Activated naive CD8-positive, alpha-beta T cell treated with anti-CD3 and anti-CD28 coated beads, Interleukin-2, amount 50 U/mL, for 24 hours (primary cell): ENCODE results near the gene MICB.
"Not testable (repeated sequence)": the region's sequence is repeated elsewhere in the genome, so short reads cannot be mapped to it uniquely, and the experiment has no call there.

Source experiments
- ATAC-seq: fragments of 150-1000 bp; cut with Tn5 transposase; one replicate; pipeline ENCODE4 v1.10.0; 2021
- DNase-seq: peaks from one replicate; pipeline ENCODE4 v3.0.0; 2021
- H3K27ac Mint-ChIP-seq: one replicate; pipeline ENCODE4 v1.8.0; 2021; ENCODE audit warnings: mild to moderate bottlenecking, mixed read lengths
- H3K27me3 Mint-ChIP-seq: one replicate; pipeline ENCODE4 v1.8.0; 2021; ENCODE audit warnings: mixed read lengths
- H3K36me3 Mint-ChIP-seq: one replicate; pipeline ENCODE4 v1.8.0; 2021; ENCODE audit warnings: low read depth, mixed read lengths
- H3K4me1 Mint-ChIP-seq: one replicate; pipeline ENCODE4 v1.8.0; 2021; ENCODE audit warnings: mixed read lengths
- H3K4me3 Mint-ChIP-seq: one replicate; pipeline ENCODE4 v1.8.0; 2021; ENCODE audit warnings: mild to moderate bottlenecking, moderate library complexity, mixed read lengths
- H3K9me3 Mint-ChIP-seq: one replicate; pipeline ENCODE4 v1.8.0; 2021; ENCODE audit warnings: mixed read lengths

Gene MICB

DNA sequence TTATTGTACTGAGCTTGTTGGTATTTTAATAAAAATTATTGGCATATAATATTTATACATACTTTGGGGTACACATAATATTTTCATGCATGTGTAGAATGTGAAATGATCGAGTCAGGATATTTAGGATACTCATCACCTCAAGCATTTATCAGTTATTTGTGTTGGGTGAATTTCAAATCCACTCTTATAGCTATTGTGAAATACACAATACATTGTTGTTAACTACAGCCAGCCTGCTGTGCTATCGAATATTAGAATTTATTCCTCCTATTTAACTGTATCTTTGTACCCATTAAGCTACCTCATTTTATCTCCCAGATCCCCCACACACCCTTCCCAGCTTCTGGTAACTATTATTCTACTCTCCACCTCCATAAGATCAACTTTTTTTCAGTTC is 14.6 kb upstream of the MICB start:
- Mint-ChIP-seq H3K27ac (no peak overlapping the region), H3K4me1 (no peaks in the 10 kb centered on the region), H3K27me3 (no peaks in the 10 kb centered on the region)

DNA sequence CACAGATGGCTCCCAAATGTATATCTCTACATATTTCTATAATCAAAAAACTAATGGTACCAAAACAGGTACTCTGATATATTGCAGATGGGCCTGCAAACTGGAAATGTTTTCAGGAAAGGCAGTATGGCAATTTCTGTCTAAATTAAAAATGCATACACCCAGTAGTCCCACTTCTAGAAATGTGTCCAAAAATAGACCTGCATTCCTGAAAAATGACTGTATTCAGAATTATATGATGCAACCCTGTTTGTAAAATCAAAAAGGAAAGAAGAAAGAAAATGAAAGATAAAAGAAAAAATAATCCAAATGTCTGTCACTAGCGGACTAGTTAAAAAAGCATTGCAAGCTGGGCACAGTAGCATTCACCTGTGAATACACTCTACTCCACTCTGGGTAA is 12.9 kb upstream of the MICB start:
- no peaks in the 10 kb centered on the region for H3K36me3 Mint-ChIP-seq
- H3K9me3 Mint-ChIP-seq = no peaks in the 10 kb centered on the region
- H3K27ac Mint-ChIP-seq = no peak overlapping the region
- DNase-seq = no peak
- H3K4me3 Mint-ChIP-seq = no peak overlapping the region
- ATAC-seq = no peak
- no peaks in the 10 kb centered on the region for H3K4me1 Mint-ChIP-seq
- H3K27me3 Mint-ChIP-seq = no peaks in the 10 kb centered on the region

More for the DNA sequence above, 14.6 kb upstream of the MICB start:
- no peak for ATAC-seq
- Mint-ChIP-seq H3K36me3 (no peaks in the 10 kb centered on the region), H3K9me3 (no peaks in the 10 kb centered on the region), H3K4me3 (no peak overlapping the region)
- DNase-seq = no peak

DNA sequence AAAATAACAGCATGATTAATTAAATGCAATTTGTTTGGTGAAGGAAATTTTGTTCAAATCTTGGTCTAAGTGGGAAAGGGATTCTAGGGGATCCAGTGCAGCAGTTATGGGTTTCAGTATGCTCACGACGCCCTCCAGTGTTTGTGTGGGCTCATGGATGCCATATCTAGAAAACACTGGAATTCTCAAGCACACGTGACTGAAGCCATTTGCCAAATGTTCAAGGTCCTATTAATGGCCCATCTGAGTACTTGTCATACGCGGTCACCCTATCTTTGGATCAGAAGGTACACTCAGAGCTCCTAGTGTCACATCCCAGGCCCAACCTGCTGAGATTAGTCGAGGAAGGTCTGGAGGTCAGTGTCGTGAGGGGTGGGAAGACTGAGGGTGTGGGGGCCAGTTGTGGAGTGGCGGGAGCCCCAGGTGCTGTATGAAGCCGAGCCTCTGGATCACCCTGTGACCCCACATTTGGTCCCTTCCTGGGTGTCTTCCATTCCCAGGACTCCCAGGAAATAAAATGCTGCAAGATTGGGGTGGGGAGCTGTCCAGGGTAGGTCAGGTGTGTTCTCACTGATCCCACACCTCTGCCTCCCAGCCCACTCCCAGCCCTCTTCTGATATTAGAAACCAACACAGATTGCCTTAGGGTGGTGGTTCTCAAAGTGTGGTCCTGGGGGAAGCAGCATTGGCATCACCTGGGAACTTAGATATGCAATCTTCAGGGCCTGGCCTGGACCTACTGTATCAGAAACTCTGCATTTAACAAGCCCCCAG is 11.7 kb upstream of the MICB start:
- not testable (repeated sequence) for H3K27me3 Mint-ChIP-seq, DNase-seq, H3K4me3 Mint-ChIP-seq, H3K27ac Mint-ChIP-seq, H3K9me3 Mint-ChIP-seq, H3K36me3 Mint-ChIP-seq, ATAC-seq, H3K4me1 Mint-ChIP-seq

- not testable (repeated sequence) for DNase-seq, H3K4me3 Mint-ChIP-seq, ATAC-seq, H3K36me3 Mint-ChIP-seq, H3K9me3 Mint-ChIP-seq, H3K27me3 Mint-ChIP-seq, H3K27ac Mint-ChIP-seq
- H3K4me1 Mint-ChIP-seq = peaks cover 12% of the 10 kb centered on the region
Measured at GRCh38 chr6:31487674-31488073, 10.3 kb upstream of the MICB start.

DNA sequence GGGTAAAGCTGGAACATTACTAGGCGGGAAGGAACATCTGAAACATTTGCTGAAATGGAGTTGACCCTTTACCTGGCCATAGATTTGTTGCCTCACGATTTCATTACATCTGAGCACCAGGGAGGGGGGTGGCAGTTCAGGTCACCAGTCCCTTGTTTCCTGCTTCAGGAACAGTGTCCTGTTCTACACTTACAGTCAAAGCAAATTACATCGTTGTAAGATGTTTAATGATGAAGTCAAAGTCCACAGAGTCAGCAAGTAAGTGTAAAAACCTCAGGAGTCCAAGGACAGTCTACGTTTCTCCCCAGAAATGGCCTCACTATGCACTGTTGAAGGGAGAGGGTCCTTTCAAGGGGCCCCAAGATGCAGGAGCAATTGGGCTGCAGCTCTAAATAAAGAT is 8.9 kb upstream of the MICB start:
- peaks cover 18% of the 10 kb centered on the region for H3K4me1 Mint-ChIP-seq

GRCh38 chr6:31490115-31490873 is 7.7 kb upstream of the MICB start:
- H3K4me1 Mint-ChIP-seq = peaks cover 21% of the 10 kb centered on the region
- H3K4me3 Mint-ChIP-seq = no peak overlapping the region
- no peaks in the 10 kb centered on the region for H3K36me3 Mint-ChIP-seq
- no peak overlapping the region for H3K27ac Mint-ChIP-seq
- H3K9me3 Mint-ChIP-seq = no peaks in the 10 kb centered on the region
- no peak for DNase-seq
- ATAC-seq = no peak
- no peaks in the 10 kb centered on the region for H3K27me3 Mint-ChIP-seq

More for the DNA sequence above, 8.9 kb upstream of the MICB start:
- Mint-ChIP-seq H3K27ac (no peak overlapping the region), H3K9me3 (no peaks in the 10 kb centered on the region), H3K4me3 (no peak overlapping the region), H3K27me3 (no peaks in the 10 kb centered on the region), H3K36me3 (no peaks in the 10 kb centered on the region)
- DNase-seq (no peak), ATAC-seq (no peak)

- ATAC-seq, H3K9me3 Mint-ChIP-seq, H3K27me3 Mint-ChIP-seq, H3K36me3 Mint-ChIP-seq, DNase-seq: not testable (repeated sequence)
- Mint-ChIP-seq H3K4me3 (peak overlapping the region; percentile 90), H3K4me1 (peaks cover 47% of the 10 kb centered on the region), H3K27ac (peak overlapping the region; percentile 65)
Measured at GRCh38 chr6:31493550-31493874, 4.4 kb upstream of the MICB start.

- Mint-ChIP-seq H3K9me3 (no peaks in the 10 kb centered on the region), H3K4me1 (peaks cover 53% of the 10 kb centered on the region), H3K27me3 (no peaks in the 10 kb centered on the region), H3K4me3 (peak overlapping the region; percentile 90), H3K27ac (peak overlapping the region; percentile 65), H3K36me3 (peaks cover 2% of the 10 kb centered on the region)
- DNase-seq (peak; percentile 91), ATAC-seq (peak; percentile 70)
Measured at GRCh38 chr6:31493875-31494694, 3.9 kb upstream of the MICB start.

DNA sequence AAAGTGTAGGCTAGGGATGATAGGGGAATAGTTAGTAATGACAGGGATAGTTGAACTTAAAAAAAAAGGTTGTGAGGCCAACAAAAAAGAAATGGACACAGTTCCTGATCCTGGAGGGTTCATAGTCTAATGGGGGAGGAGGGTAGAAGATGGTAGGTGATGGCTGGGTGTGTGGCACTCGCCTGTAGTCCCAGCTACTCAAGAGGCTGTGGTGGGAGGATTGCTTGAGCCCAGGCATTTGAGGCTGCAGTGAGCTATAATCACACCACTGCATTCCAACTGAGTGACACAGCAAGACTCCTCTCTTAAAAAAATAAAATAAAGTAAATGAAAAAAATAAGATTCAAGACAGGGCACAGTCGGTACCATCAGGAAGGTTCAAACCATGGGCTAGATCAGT is 2.4 kb upstream of the MICB start:
- peaks cover 2% of the 10 kb centered on the region for H3K36me3 Mint-ChIP-seq
- peak overlapping the region; percentile 90 for H3K4me3 Mint-ChIP-seq
- peak overlapping the region; percentile 65 for H3K27ac Mint-ChIP-seq
- H3K4me1 Mint-ChIP-seq = peaks cover 62% of the 10 kb centered on the region
- H3K27me3 Mint-ChIP-seq = no peaks in the 10 kb centered on the region
- DNase-seq (no peak), ATAC-seq (no peak)
- H3K9me3 Mint-ChIP-seq = no peaks in the 10 kb centered on the region

DNA sequence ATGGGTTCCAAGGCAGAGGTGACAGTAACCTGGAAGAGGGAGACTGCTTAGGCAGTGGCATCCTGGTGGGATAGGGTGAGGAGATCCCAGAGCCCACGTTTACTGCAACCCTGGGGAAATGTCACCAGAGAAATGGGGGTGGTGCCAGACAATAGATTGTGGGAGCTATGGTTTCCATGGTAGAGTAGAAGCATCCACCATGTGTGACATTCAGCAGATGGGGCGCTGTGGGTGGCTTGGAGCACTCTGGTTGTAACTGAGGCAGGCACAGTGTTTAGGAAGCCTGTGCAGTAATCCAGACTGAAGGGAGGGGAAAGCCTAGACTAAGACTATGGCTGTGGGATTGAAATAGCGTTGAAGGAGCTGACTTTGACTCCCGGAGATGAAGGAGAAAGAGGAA is 1.1 kb upstream of the MICB start:
- peak overlapping the region; percentile 84 for H3K4me3 Mint-ChIP-seq
- not testable (repeated sequence) for H3K36me3 Mint-ChIP-seq, H3K27me3 Mint-ChIP-seq, H3K9me3 Mint-ChIP-seq, DNase-seq, ATAC-seq
- peaks cover 67% of the 10 kb centered on the region for H3K4me1 Mint-ChIP-seq
- H3K27ac Mint-ChIP-seq = peak overlapping the region; percentile 78

GRCh38 chr6:31498748-31499147 is 803 bp downstream of the MICB start:
- Mint-ChIP-seq H3K9me3 (no peaks in the 10 kb centered on the region), H3K27me3 (no peaks in the 10 kb centered on the region), H3K4me3 (peak overlapping the region; percentile 84), H3K4me1 (peaks cover 68% of the 10 kb centered on the region), H3K27ac (peak overlapping the region; percentile 64), H3K36me3 (peaks cover 2% of the 10 kb centered on the region)
- ATAC-seq (no peak), DNase-seq (no peak)

- Mint-ChIP-seq H3K4me1 (peaks cover 66% of the 10 kb centered on the region), H3K4me3 (peak overlapping the region; percentile 84)
- H3K36me3 Mint-ChIP-seq, DNase-seq, H3K27me3 Mint-ChIP-seq, H3K9me3 Mint-ChIP-seq, H3K27ac Mint-ChIP-seq, ATAC-seq: not testable (repeated sequence)
Measured at GRCh38 chr6:31499648-31500047, 1.7 kb downstream of the MICB start.

GRCh38 chr6:31502586-31502985 is 4.6 kb downstream of the MICB start:
- H3K27ac Mint-ChIP-seq = no peak overlapping the region
- no peak for DNase-seq
- H3K27me3 Mint-ChIP-seq = no peaks in the 10 kb centered on the region
- peaks cover 46% of the 10 kb centered on the region for H3K4me1 Mint-ChIP-seq
- H3K36me3 Mint-ChIP-seq = peaks cover 18% of the 10 kb centered on the region
- H3K9me3 Mint-ChIP-seq = no peaks in the 10 kb centered on the region
- ATAC-seq = no peak
- no peak overlapping the region for H3K4me3 Mint-ChIP-seq

- H3K27me3 Mint-ChIP-seq, H3K9me3 Mint-ChIP-seq, H3K27ac Mint-ChIP-seq, H3K4me1 Mint-ChIP-seq, DNase-seq, H3K4me3 Mint-ChIP-seq, ATAC-seq: not testable (repeated sequence)
- H3K36me3 Mint-ChIP-seq = peaks cover 26% of the 10 kb centered on the region
Measured at GRCh38 chr6:31509036-31509435, 11.1 kb downstream of the MICB start.

DNA sequence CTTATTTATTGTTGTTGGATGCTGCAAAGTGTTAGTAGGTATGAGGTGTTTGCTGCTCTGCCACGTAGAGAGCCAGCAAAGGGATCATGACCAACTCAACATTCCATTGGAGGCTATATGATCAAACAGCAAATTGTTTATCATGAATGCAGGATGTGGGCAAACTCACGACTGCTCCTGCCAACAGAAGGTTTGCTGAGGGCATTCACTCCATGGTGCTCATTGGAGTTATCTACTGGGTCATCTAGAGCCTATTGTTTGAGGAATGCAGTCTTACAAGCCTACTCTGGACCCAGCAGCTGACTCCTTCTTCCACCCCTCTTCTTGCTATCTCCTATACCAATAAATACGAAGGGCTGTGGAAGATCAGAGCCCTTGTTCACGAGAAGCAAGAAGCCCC is 12.1 kb downstream of the MICB start:
- Mint-ChIP-seq H3K4me1 (peaks cover 2% of the 10 kb centered on the region), H3K27me3 (no peaks in the 10 kb centered on the region), H3K9me3 (no peaks in the 10 kb centered on the region), H3K27ac (no peak overlapping the region), H3K4me3 (no peak overlapping the region), H3K36me3 (peaks cover 26% of the 10 kb centered on the region)
- ATAC-seq (no peak), DNase-seq (no peak)
